ENCODE results near the gene ETV6.

DNA sequence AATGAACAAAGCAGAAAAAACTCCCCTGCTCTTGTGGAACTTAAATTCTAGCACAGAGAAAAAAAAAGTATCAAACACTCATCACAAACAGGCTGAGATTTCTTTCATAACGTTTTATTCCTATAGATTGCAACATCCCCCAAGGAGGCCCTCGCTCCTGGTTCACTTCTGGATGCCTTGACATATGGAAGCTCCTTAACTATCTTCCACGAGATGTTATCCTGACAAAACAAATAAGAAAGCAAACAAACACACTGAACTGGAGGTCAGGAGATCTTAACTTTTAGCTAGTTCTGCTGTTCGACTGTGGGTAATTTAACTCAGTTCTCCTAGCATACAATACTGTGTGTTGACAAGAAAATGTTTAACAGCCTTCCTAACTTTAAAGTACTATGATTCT lies 104.8 kb downstream of the ETV6 start:
- TF ChIP-seq, protein P1, sequence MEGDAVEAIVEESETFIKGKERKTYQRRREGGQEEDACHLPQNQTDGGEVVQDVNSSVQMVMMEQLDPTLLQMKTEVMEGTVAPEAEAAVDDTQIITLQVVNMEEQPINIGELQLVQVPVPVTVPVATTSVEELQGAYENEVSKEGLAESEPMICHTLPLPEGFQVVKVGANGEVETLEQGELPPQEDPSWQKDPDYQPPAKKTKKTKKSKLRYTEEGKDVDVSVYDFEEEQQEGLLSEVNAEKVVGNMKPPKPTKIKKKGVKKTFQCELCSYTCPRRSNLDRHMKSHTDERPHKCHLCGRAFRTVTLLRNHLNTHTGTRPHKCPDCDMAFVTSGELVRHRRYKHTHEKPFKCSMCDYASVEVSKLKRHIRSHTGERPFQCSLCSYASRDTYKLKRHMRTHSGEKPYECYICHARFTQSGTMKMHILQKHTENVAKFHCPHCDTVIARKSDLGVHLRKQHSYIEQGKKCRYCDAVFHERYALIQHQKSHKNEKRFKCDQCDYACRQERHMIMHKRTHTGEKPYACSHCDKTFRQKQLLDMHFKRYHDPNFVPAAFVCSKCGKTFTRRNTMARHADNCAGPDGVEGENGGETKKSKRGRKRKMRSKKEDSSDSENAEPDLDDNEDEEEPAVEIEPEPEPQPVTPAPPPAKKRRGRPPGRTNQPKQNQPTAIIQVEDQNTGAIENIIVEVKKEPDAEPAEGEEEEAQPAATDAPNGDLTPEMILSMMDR (IDR thresholded peaks at IDR 0.05) = no peak
- no peak for TF ChIP-seq POLR2A (IDR thresholded peaks at IDR 0.05)
